MM.1S (cell line): ENCODE measurements around the gene C1QTNF9B.

ENCODE experiments used
- DNase-seq: peaks from one replicate; pipeline ENCODE4 v3.0.0-alpha.2; 2015
- H2AFZ ChIP-seq: fragments of 300-600 bp; sonication (generic); 2 replicates; pipeline ENCODE4 v1.6.0; 2016; ENCODE audit warnings: antibody characterized with exemption, low read length
- H3F3A ChIP-seq: fragments of 300-600 bp; sonication (generic); 2 replicates; pipeline ENCODE4 v1.6.1; 2016; ENCODE audit warnings: mild to moderate bottlenecking, antibody characterized with exemption, low read length, moderate library complexity, mixed read lengths; ENCODE audit not compliant: insufficient read depth
- H3K27ac ChIP-seq: fragments of 300-600 bp; sonication (generic); 2 replicates; pipeline ENCODE4 v1.5.1; 2016; ENCODE audit warnings: mild to moderate bottlenecking, low read length
- H3K27me3 ChIP-seq: fragments of 300-600 bp; sonication (generic); replicated peaks from 2 replicates; pipeline ENCODE4 v1.6.0; 2016; ENCODE audit warnings: low read length; ENCODE audit not compliant: insufficient read depth
- H3K36me3 ChIP-seq: fragments of 300-600 bp; sonication (generic); replicated peaks from 2 replicates; pipeline ENCODE4 v1.6.1; 2016; ENCODE audit warnings: mild to moderate bottlenecking, low read length, mixed read lengths; ENCODE audit not compliant: insufficient read depth
- H3K4me1 ChIP-seq: fragments of 300-600 bp; sonication (generic); 2 replicates; pipeline ENCODE4 v1.6.1; 2016; ENCODE audit warnings: low read length, mixed read lengths
- H3K4me2 ChIP-seq: fragments of 300-600 bp; sonication (generic); 2 replicates; pipeline ENCODE4 v1.6.0; 2016; ENCODE audit warnings: low read depth, low read length
- H3K4me3 ChIP-seq: fragments of 300-600 bp; sonication (generic); 2 replicates; pipeline ENCODE4 v1.5.1; 2016; ENCODE audit warnings: low read length, mixed read lengths
- H3K79me2 ChIP-seq: fragments of 300-600 bp; sonication (generic); 2 replicates; pipeline ENCODE4 v1.6.1; 2016; ENCODE audit warnings: mixed run types, low read length, mixed read lengths
- H3K9ac ChIP-seq: fragments of 300-600 bp; sonication (generic); 2 replicates; pipeline ENCODE4 v1.6.1; 2016; ENCODE audit warnings: low read length, mixed read lengths
- H3K9me2 ChIP-seq: fragments of 300-600 bp; sonication (generic); replicated peaks from 2 replicates; pipeline ENCODE4 v1.6.1; 2016; ENCODE audit warnings: mild to moderate bottlenecking, low read length, mixed read lengths; ENCODE audit not compliant: insufficient read depth
- H3K9me3 ChIP-seq: fragments of 300-600 bp; sonication (generic); replicated peaks from 2 replicates; pipeline ENCODE4 v1.6.1; 2016; ENCODE audit warnings: mild to moderate bottlenecking, low read length, mixed read lengths; ENCODE audit not compliant: insufficient read depth
- H4K20me1 ChIP-seq: fragments of 300-600 bp; sonication (generic); 2 replicates; pipeline ENCODE4 v1.6.1; 2016; ENCODE audit warnings: mild to moderate bottlenecking, low read length, moderate library complexity, mixed read lengths; ENCODE audit not compliant: insufficient read depth
- EZH2 ChIP-seq: fragments of 300-600 bp; sonication (generic); optimal IDR thresholded peaks from 2 replicates; pipeline ENCODE3; 2017; ENCODE audit warnings: low read depth, mild to moderate bottlenecking, antibody characterized with exemption, low read length, mixed read lengths
- EZH2phosphoT487 ChIP-seq: fragments of 300-600 bp; sonication (generic); IDR thresholded peaks from 2 replicates; pipeline ENCODE4 v1.6.1; 2018; ENCODE audit warnings: antibody characterized with exemption, low read length
- TF ChIP-seq, protein P1 (sequence below): fragments of 300-600 bp; sonication (generic); IDR thresholded peaks from 2 replicates; pipeline ENCODE4 v1.5.1; 2016; ENCODE audit warnings: antibody characterized with exemption, low read length, mixed read lengths

The C1QTNF9B gene

GRCh38 chr13:23922005-23922932 is 25.0 kb upstream of the C1QTNF9B start:
- Histone ChIP-seq H3F3A (no peaks in the 10 kb centered on the region), H3K79me2 (no peaks in the 10 kb centered on the region), H3K4me3 (no peak overlapping the region), H3K4me1 (no peaks in the 10 kb centered on the region), H3K9me2 (no peaks in the 10 kb centered on the region), H4K20me1 (no peaks in the 10 kb centered on the region), H2AFZ (no peak overlapping the region), H3K36me3 (no peaks in the 10 kb centered on the region), H3K9me3 (no peaks in the 10 kb centered on the region), H3K27me3 (no peaks in the 10 kb centered on the region), H3K4me2 (no peak overlapping the region), H3K27ac (no peak overlapping the region), H3K9ac (no peak overlapping the region)
- TF ChIP-seq, protein P1, sequence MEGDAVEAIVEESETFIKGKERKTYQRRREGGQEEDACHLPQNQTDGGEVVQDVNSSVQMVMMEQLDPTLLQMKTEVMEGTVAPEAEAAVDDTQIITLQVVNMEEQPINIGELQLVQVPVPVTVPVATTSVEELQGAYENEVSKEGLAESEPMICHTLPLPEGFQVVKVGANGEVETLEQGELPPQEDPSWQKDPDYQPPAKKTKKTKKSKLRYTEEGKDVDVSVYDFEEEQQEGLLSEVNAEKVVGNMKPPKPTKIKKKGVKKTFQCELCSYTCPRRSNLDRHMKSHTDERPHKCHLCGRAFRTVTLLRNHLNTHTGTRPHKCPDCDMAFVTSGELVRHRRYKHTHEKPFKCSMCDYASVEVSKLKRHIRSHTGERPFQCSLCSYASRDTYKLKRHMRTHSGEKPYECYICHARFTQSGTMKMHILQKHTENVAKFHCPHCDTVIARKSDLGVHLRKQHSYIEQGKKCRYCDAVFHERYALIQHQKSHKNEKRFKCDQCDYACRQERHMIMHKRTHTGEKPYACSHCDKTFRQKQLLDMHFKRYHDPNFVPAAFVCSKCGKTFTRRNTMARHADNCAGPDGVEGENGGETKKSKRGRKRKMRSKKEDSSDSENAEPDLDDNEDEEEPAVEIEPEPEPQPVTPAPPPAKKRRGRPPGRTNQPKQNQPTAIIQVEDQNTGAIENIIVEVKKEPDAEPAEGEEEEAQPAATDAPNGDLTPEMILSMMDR, result no peak
- TF ChIP-seq EZH2 (no peak), EZH2phosphoT487 (no peak)
- no peak for DNase-seq

DNA sequence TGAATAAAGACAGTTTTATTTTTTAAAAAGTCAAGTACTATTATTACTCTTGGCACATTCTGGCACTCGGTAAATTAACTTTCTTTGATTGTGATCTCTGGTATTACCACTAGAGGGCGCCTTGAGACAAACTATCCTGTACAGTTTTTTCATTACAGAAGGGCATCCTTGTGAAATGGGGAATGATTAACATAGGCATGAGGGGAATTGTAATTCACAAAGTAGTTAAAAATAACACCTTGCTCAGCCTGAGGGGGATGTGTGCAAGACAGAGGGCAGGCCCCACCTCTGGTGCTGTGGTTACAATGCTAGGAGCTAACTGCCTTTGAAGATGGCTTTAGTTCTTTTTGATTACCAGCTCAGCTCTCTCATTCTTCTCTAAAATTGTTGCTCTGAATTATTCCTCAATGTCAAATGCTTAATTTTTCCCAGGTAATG is 24.2 kb upstream of the C1QTNF9B start:
- Histone ChIP-seq H3K27ac (no peak overlapping the region), H3K9ac (no peak overlapping the region), H2AFZ (no peak overlapping the region), H3F3A (no peaks in the 10 kb centered on the region), H3K4me2 (no peak overlapping the region), H3K9me3 (no peaks in the 10 kb centered on the region), H3K36me3 (no peaks in the 10 kb centered on the region), H3K9me2 (no peaks in the 10 kb centered on the region), H3K27me3 (no peaks in the 10 kb centered on the region), H3K4me1 (no peaks in the 10 kb centered on the region), H4K20me1 (no peaks in the 10 kb centered on the region), H3K79me2 (no peaks in the 10 kb centered on the region), H3K4me3 (no peak overlapping the region)
- TF ChIP-seq EZH2, result no peak
- TF ChIP-seq, protein P1, result peak; percentile 51
- DNase-seq, result peak; percentile 21

- DNase-seq, result no peak
- Histone ChIP-seq H3K79me2 (no peaks in the 10 kb centered on the region), H4K20me1 (no peaks in the 10 kb centered on the region), H3K27ac (no peak overlapping the region), H3K36me3 (no peaks in the 10 kb centered on the region), H3K4me3 (no peak overlapping the region), H3F3A (no peaks in the 10 kb centered on the region), H2AFZ (no peak overlapping the region), H3K9ac (no peak overlapping the region), H3K4me1 (no peaks in the 10 kb centered on the region), H3K4me2 (no peak overlapping the region), H3K9me2 (no peaks in the 10 kb centered on the region), H3K9me3 (no peaks in the 10 kb centered on the region), H3K27me3 (no peaks in the 10 kb centered on the region)
- TF ChIP-seq, protein P1, result no peak
- no peak for TF ChIP-seq EZH2
- no peak for TF ChIP-seq EZH2phosphoT487
Measured at GRCh38 chr13:23919006-23919405, 21.7 kb upstream of the C1QTNF9B start.
